OCI-LY7 (cell line): ENCODE results near the gene SMYD4.

Experiments used
- EZH2phosphoT487 ChIP-seq: fragments of 200-600 bp; sonication (generic); IDR thresholded peaks from 2 replicates; pipeline ENCODE4 v1.6.1; 2018; ENCODE audit warnings: low read depth, borderline replicate concordance, mild to moderate bottlenecking, mixed run types, antibody characterized with exemption, low read length, moderate library complexity, mixed read lengths
- TF ChIP-seq, protein P1 (sequence below): fragments of 200-600 bp; sonication (generic); conservative IDR thresholded peaks from 2 replicates; pipeline ENCODE4 v1.5.1; 2014; ENCODE audit warnings: mild to moderate bottlenecking, antibody characterized with exemption, low read length, moderate library complexity, mixed read lengths

DNA sequence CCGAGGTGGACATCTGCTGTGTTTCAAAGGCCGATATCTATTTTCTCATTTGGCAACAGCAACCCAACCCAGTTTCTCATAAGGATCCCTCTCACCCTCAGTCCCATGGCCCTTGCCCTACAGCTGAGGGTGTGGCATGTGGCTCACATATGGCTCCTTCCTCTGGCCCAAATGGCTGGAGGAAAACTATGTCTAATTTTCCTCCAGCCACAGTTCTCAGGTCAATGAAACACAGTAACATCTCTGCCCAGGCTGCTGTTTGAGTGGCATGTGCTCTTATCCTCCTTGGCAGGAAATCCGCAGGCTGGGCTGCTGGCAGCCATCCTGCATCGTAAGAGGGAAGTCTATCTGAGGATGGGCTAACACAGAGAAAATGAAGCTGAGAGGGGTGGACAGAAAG is 43.8 kb downstream of the SMYD4 start:
- TF ChIP-seq, protein P1, sequence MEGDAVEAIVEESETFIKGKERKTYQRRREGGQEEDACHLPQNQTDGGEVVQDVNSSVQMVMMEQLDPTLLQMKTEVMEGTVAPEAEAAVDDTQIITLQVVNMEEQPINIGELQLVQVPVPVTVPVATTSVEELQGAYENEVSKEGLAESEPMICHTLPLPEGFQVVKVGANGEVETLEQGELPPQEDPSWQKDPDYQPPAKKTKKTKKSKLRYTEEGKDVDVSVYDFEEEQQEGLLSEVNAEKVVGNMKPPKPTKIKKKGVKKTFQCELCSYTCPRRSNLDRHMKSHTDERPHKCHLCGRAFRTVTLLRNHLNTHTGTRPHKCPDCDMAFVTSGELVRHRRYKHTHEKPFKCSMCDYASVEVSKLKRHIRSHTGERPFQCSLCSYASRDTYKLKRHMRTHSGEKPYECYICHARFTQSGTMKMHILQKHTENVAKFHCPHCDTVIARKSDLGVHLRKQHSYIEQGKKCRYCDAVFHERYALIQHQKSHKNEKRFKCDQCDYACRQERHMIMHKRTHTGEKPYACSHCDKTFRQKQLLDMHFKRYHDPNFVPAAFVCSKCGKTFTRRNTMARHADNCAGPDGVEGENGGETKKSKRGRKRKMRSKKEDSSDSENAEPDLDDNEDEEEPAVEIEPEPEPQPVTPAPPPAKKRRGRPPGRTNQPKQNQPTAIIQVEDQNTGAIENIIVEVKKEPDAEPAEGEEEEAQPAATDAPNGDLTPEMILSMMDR, result no peak
- no peak for TF ChIP-seq EZH2phosphoT487
